Epithelial cell of esophagus (primary cell): ENCODE results near the gene PCBP4.

Experiments
- DNase-seq: peaks from one replicate; pipeline ENCODE4 v3.0.0; 2010; ENCODE audit warnings: low read depth
- H3K4me3 ChIP-seq: 2 replicates; pipeline ENCODE4 v1.5.1; 2011; ENCODE audit warnings: mild to moderate bottlenecking, low read length, control low read depth
- TF ChIP-seq, protein P1 (sequence below): IDR thresholded peaks from 2 replicates; pipeline ENCODE4 v1.5.1; 2011; ENCODE audit warnings: low read depth, mild to moderate bottlenecking, low read length, control low read depth, inconsistent platforms; ENCODE audit not compliant: insufficient read depth; ENCODE audit errors: missing control alignments

PCBP4 gene

DNA sequence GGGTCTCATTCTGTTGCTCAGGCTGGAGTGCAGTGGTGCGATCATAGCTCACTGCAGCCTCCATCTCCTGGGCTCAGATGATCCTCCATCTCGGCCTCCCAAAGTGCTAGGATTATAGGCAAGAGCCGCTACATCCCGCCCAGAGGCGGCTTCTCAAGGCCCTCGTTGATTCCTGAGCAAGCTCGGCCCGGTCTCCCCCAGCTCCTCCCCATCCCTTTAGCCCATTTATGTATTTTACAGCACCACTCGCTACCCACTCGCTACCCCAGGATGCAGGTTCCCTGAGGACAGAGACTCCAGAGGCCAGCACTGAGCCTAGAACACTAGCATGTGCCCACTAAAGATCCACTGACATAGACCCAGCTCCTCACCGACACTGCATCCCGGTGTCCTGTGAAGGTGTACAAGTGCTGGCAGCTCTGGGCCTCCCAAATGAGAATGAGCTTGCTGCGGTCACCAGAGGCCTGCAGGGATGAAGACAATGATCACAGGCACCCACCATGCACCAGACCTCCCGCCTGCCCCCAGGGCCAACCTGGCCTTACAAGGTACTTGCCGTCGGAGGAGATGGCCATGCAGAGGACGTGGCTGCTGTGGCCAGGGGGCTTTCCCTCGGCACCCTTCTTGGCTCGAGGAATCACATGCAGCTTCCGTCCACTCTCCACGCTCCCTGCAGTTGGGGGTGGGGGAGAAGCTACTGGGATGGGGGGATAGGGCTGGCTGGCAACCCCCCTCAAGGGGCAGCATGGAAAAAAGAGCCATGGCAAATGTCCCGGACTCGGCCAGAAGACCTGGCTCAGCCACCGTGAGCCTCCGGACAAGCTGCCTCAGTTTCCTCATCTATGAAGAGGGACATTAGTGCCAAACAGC, 31.1 kb downstream of the PCBP4 start:
- no peak for DNase-seq

DNA sequence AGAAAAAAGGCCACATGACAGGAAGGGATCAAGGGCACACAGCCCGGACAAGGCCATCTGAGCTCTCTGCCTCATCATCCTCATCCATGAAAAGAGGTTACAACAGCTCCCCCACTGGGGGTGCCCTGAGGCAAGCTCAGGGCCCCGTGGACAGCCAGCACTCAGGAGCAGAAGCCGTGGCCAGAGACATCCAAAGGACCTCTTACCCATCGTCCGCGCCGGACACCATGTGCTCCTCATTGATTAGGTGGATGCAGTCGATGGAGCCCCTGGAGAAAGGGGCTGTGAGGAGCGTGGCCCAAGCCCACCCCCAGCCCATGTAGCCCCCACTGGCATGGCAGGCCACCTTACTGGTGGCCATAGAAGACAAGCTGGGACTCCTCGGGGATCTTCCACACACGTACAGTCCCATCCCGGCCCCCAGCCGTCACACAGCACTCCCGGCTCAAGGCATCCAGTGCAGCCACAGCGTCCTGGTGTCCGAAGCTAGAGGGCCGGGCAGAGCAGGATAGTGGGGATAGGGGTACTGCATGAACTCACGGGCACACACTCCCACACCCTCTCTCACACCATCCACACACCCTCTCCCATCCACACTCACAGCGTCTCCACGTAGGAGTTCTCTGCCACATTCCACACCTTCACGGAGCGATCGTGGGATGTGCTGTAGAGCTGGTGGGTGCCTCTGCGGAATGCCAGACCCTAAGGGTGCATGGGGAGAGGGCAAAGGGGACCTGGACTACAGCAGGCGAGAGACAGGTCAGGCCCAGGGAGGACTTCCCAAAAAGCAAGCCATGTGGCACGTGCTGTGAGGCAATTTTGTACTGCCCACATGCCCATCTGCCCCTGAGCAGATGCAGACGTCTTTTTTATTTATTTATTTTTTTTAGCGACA, 32.0 kb downstream of the PCBP4 start:
- DNase-seq: no peak
- TF ChIP-seq, protein P1, sequence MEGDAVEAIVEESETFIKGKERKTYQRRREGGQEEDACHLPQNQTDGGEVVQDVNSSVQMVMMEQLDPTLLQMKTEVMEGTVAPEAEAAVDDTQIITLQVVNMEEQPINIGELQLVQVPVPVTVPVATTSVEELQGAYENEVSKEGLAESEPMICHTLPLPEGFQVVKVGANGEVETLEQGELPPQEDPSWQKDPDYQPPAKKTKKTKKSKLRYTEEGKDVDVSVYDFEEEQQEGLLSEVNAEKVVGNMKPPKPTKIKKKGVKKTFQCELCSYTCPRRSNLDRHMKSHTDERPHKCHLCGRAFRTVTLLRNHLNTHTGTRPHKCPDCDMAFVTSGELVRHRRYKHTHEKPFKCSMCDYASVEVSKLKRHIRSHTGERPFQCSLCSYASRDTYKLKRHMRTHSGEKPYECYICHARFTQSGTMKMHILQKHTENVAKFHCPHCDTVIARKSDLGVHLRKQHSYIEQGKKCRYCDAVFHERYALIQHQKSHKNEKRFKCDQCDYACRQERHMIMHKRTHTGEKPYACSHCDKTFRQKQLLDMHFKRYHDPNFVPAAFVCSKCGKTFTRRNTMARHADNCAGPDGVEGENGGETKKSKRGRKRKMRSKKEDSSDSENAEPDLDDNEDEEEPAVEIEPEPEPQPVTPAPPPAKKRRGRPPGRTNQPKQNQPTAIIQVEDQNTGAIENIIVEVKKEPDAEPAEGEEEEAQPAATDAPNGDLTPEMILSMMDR: no peak

More for the DNA sequence above, 31.1 kb downstream of the PCBP4 start:
- no peak overlapping the region for H3K4me3 ChIP-seq
- TF ChIP-seq, protein P1: no peak

DNA sequence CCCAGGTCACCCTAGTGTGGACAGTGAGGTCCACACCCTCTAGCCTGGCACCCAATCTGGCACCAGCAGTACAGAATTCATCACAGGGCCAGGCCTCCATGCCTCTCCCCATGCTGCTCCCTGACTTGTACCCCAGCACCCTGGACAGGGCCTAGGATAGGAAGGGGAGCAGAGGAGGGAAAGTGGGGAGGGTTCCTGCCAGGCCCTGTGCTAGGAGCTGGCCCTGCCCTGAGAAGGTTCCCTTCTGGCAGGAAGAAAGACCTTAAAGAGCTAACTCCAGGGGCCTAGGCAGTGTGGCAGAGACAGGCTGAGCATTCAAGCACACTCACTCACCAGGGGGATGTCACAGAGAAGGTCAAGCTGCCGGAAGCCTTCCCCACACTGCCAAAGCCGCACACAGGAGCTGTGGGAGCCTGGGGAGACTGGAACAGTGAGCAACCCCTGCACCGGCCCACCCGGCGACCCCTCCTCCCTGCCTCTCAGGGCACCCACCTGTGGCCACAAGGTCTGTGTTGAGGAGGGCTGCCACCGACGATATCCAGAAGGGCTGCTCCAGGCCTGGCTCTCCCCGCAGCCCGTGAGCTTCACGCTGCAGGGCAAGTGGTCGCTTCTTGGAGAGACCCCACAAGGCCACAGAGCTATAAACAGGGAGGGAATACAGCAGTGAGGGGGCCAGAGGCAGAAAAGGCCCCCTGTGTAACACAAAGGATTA, 33.0 kb downstream of the PCBP4 start:
- no peak for DNase-seq
- TF ChIP-seq, protein P1: no peak

More for the DNA sequence above, 32.0 kb downstream of the PCBP4 start:
- H3K4me3 ChIP-seq: no peak overlapping the region

DNA sequence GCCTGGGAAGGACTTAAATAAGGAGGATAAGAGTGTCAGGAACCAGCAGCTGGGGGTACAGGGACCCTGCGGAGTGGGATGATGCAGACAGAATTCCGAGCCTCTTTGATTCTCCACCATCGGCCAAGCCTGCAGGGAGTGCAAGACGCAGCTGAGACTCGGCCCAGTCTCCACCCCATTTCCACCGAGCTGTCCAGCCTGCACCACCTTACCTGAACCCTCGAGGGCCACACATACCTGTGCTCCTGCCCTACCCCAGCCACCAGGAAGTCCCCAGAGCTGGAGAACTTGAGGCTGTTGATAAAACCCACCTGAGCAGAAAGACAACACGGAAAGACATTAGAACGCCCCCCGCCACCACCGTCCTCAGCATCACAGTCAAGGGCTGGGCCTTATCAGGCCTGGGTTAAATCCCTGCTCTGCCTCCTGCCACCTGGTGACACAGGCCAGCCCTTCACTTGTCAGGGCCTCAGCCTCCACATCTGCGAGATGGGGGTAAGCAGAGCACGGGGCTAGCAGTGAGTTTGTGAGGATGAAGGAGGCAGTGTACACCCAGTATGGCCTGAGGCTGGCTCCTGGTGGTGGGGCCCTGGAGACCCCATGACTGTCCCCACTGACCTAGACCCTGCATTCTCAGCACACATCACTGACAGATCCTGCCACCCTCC, 33.6 kb downstream of the PCBP4 start:
- no peak overlapping the region for H3K4me3 ChIP-seq
- no peak for DNase-seq
- TF ChIP-seq, protein P1: no peak

More for the DNA sequence above, 33.0 kb downstream of the PCBP4 start:
- no peak overlapping the region for H3K4me3 ChIP-seq

DNA sequence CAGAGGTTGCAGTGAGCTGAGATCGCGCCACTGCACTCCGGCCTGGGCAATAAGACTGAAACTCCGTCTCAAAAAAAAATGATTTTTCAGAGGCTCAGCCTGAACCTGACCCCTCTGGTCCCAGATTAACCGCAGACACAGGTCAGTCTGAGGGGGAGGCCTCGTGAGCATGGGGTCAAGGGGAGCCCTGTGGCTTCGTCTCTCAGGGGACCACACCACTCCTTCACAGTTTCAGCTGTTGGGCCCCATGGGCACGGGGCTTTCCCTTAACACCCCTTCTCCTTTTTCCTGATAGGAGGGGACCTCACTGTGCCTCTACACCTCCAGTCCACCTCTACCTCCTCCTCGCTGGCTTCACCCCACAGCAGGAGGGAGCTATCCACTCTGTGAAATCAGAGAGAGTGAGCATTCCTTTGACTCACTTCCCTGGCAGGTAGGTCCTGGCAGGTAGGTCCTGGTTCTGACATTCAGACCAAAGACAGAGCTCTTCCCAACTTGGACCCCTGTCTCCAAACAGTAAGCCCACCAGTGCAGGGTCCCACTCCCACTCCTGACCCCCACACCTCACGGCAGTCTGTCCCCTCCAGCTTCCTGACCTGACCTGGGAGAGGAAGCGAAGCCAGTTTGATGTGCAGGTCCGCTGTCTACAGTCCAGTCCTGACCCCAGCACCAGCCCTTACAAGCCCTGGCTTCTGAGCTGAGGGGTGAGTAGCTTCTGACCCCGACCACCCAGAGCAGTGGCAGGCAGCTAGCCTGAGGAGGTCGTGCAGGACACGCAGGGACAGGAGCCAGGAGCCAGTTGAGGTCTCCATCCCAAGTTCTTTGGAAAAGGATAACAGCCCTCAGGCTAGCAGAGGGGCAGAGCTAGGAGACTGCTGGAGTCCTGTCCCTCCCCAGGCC, 34.5 kb downstream of the PCBP4 start:
- no peak for DNase-seq
- TF ChIP-seq, protein P1: no peak
- no peak overlapping the region for H3K4me3 ChIP-seq
